SK-N-SH (cell line): ENCODE data around the gene PSPN. TPM values are rescaled to one million over a fixed set of nuclear protein-coding genes. Genes with fewer than 3 reads are reported as not detected.
"Not testable (repeated sequence)": the region's sequence is repeated elsewhere in the genome, so short reads cannot be mapped to it uniquely, and the experiment has no call there.

Experiments used
- CTCF ChIA-PET: fragments of 300-600, 350-600 bp; formaldehyde crosslinking; extraction: SDS; loops from one replicate; lab custom pipeline; 2021; lab: Yijun Ruan, JAX
- POLR2A ChIA-PET: fragments of 350-600 bp; sonication (Branson Sonifier 250); formaldehyde crosslinking; extraction: SDS; loops from one replicate; lab custom pipeline; 2020; ENCODE audit warnings: antibody characterized with exemption, inconsistent platforms; lab: Yijun Ruan, JAX
- DNase-seq: peaks from one replicate; pipeline ENCODE4 v3.0.0; 2012
- H2AFZ ChIP-seq: fragments of 200-600 bp; sonication (generic); 2 replicates; pipeline ENCODE4 v1.8.1; 2016; ENCODE audit warnings: antibody characterized with exemption, mild to moderate bottlenecking, low read depth
- H3F3A ChIP-seq: fragments of 200-600 bp; sonication (generic); replicated peaks from 2 replicates; pipeline ENCODE3; 2016; ENCODE audit warnings: antibody characterized with exemption, mild to moderate bottlenecking; ENCODE audit not compliant: insufficient read depth
- H3K27ac ChIP-seq, 2 experiments: fragments of 200-500 bp in 1 of 2; fragments of 200-600 bp in 1 of 2; sonication (Bioruptor generic) in 1 of 2; sonication (generic), shearing (Covaris generic) in 1 of 2; 2 replicates each; pipeline versions ENCODE4 v1.5.1 to v1.6.1; 2014 to 2016; ENCODE audit warnings: low read depth in 2 of 2, inconsistent platforms in 1 of 2, low read length in 1 of 2, mild to moderate bottlenecking in 1 of 2, mixed read lengths in 1 of 2
- H3K27me3 ChIP-seq: fragments of 200-600 bp; sonication (generic), shearing (Covaris generic); 2 replicates; pipeline ENCODE4 v1.6.1; 2016; ENCODE audit warnings: mixed run types; ENCODE audit not compliant: insufficient read depth
- H3K36me3 ChIP-seq, 2 experiments: fragments of 200-500 bp in 1 of 2; fragments of 200-600 bp in 1 of 2; sonication (Bioruptor generic) in 1 of 2; sonication (generic) in 1 of 2; replicated peaks in 1 of 2; 2 replicates each; pipeline versions ENCODE3 to v1.5.1; 2014 to 2016; ENCODE audit warnings: low read length in 1 of 2, mild to moderate bottlenecking in 1 of 2; ENCODE audit not compliant: insufficient read depth in 2 of 2, control insufficient read depth in 1 of 2
- H3K4me1 ChIP-seq, 2 experiments: fragments of 200-500 bp in 1 of 2; fragments of 200-600 bp in 1 of 2; sonication (Bioruptor generic) in 1 of 2; sonication (generic), shearing (Covaris generic) in 1 of 2; 2 replicates each; pipeline versions ENCODE4 v1.5.1 to v1.6.1; 2014 to 2016; ENCODE audit warnings: low read depth in 1 of 2, low read length in 1 of 2, mixed run types in 1 of 2; ENCODE audit not compliant: insufficient read depth in 2 of 2, control insufficient read depth in 1 of 2
- H3K4me2 ChIP-seq: fragments of 200-600 bp; sonication (generic), shearing (Covaris generic); 2 replicates; pipeline ENCODE4 v1.6.1; 2017; ENCODE audit warnings: mixed run types
- H3K4me3 ChIP-seq, 2 experiments: fragments of 200-500 bp in 1 of 2; fragments of 200-600 bp in 1 of 2; sonication (Bioruptor generic) in 1 of 2; sonication (generic), shearing (Covaris generic) in 1 of 2; 2 replicates each; pipeline versions ENCODE4 v1.5.1 to v1.8.1; 2014 to 2016; ENCODE audit warnings: low read depth in 2 of 2, inconsistent platforms in 1 of 2, low read length in 1 of 2, mild to moderate bottlenecking in 1 of 2, mixed read lengths in 1 of 2, moderate library complexity in 1 of 2
- H3K79me2 ChIP-seq: fragments of 200-600 bp; sonication (generic); 2 replicates; pipeline ENCODE4 v1.8.1; 2017; ENCODE audit warnings: mild to moderate bottlenecking; ENCODE audit not compliant: insufficient read depth
- H3K9ac ChIP-seq: fragments of 200-600 bp; sonication (generic); 2 replicates; pipeline ENCODE4 v1.6.1; 2017; ENCODE audit warnings: mixed run types
- H3K9me2 ChIP-seq: fragments of 200-600 bp; sonication (generic); 2 replicates; pipeline ENCODE4 v1.6.1; 2017; ENCODE audit warnings: mixed run types
- H3K9me3 ChIP-seq: fragments of 200-600 bp; sonication (generic); 2 replicates; pipeline ENCODE4 v1.6.1; 2017; ENCODE audit warnings: mixed run types, mild to moderate bottlenecking, moderate library complexity
- H4K20me1 ChIP-seq: fragments of 200-600 bp; sonication (generic); 2 replicates; pipeline ENCODE4 v1.6.1; 2017; ENCODE audit warnings: mild to moderate bottlenecking, mixed run types; ENCODE audit not compliant: insufficient read depth
- FOXM1 ChIP-seq: IDR thresholded peaks from 2 replicates; pipeline ENCODE4 v1.4.0; 2012; ENCODE audit warnings: low read depth, mild to moderate bottlenecking
- GATA2 ChIP-seq: sonication (generic); formaldehyde crosslinking; IDR thresholded peaks from 2 replicates; pipeline ENCODE4 v1.5.0; 2020; ENCODE audit warnings: mild to moderate bottlenecking, missing genetic modification reagents
- MXI1 ChIP-seq: IDR thresholded peaks from 2 replicates; pipeline ENCODE4 v1.6.1; 2012; ENCODE audit warnings: mild to moderate bottlenecking, low read depth, low read length, improper control_type of control experiment
- NRF1 ChIP-seq: IDR thresholded peaks from 2 replicates; pipeline ENCODE4 v1.6.1; 2012; ENCODE audit warnings: low read depth, mild to moderate bottlenecking, low read length
- RAD21 ChIP-seq: IDR thresholded peaks from 2 replicates; pipeline ENCODE4 v1.6.1; 2012; ENCODE audit warnings: mild to moderate bottlenecking, low read length
- SIN3A ChIP-seq: IDR thresholded peaks from 2 replicates; pipeline ENCODE4 v1.6.1; 2012; ENCODE audit warnings: low read depth, mild to moderate bottlenecking, low read length, moderate library complexity, borderline replicate concordance
- WGBS: methylation state at CpG from one replicate; pipeline ENCODE4 v1.1.6; 2017; ENCODE audit warnings: low lambda C conversion rate; 5-methylcytosine and 5-hydroxymethylcytosine counted together
- polyA plus RNA-seq, 3 experiments: library from polyadenylated mRNA; depleted of rRNA; stranded (reverse); fragments of >200 nt; gene quantifications; 2 replicates each; pipeline ENCODE4 v1.2.3, GENCODE V29; 2012
- TF ChIP-seq, protein P1 (sequence below): IDR thresholded peaks from 2 replicates; pipeline ENCODE4 v1.4.0; 2012; ENCODE audit warnings: low read depth, borderline replicate concordance
- TF ChIP-seq, protein P2 (sequence below): fragments of 150-350 bp; IDR thresholded peaks from 2 replicates; pipeline ENCODE4 v1.6.1; 2017; ENCODE audit warnings: antibody characterized with exemption, low read length, low read depth, borderline replicate concordance

The PSPN gene
- polyA plus RNA-seq, 1 of the 3 experiments (the other 2 are of a cell fraction): 0.59 TPM

DNA sequence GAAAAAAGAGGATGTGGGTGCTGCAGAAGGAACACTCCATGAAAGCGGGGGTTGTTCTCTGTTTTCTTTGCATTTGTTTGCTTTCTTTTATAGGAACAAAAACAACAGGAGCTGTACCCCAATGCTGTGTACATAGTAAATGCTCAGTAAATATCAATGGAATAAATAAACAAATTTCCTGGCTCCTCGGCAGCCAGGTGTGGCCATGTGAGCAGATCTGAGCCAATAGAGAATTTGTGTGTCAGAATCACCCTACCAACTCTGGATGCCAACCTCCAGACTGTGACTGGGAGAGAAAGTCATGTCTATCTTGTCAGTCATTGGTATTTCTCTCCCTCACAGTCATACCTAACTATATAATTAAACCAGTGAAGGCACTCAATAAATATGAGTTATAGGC lies 25.0 kb downstream of the PSPN start:
- DNase-seq: no peak
- Histone ChIP-seq H3K4me1 (no peaks in the 10 kb centered on the region), H2AFZ (no peak overlapping the region), H3K9me2 (no peaks in the 10 kb centered on the region), H4K20me1 (no peaks in the 10 kb centered on the region), H3K36me3 (no peaks in the 10 kb centered on the region), H3F3A (no peaks in the 10 kb centered on the region), H3K79me2 (no peaks in the 10 kb centered on the region), H3K9ac (no peak overlapping the region), H3K27me3 (no peaks in the 10 kb centered on the region; the same call in 1 of the 2 replicates), H3K4me2 (no peak overlapping the region), H3K9me3 (no peaks in the 10 kb centered on the region), H3K27ac (no peak overlapping the region), H3K4me3 (no peak overlapping the region)
- 21% methylated on average over 2 of the region's 2 CpGs for WGBS
- TF ChIP-seq GATA2 (CRISPR knock-in tag): no peak
- POLR2A ChIA-PET: no interaction called here
- CTCF ChIA-PET: no interaction called here

DNA sequence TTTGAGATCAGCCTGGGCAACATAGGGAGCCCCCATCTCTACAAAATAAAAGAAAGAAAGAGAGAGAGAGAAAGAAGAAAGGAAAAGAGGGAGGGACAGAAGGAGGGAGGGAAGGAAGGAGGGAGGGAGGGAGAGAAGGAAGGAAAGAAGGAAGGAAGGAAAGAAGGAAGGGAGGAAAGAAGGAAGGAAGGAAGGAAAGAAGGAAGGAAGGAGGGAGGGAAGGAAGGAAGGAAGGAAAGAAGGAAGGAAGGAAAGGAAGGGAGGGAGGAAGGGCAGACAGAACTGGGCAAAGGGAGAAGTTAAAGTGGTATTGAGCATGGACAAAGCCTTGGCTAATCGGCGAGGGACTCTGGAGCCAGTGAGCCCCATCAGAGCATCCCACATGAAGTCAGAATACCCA lies 26.5 kb downstream of the PSPN start:
- H3K4me3 ChIP-seq, H3K27me3 ChIP-seq, H4K20me1 ChIP-seq, H3F3A ChIP-seq, H3K36me3 ChIP-seq, H3K79me2 ChIP-seq, POLR2A ChIA-PET, H3K9me2 ChIP-seq, H3K27ac ChIP-seq, H3K4me2 ChIP-seq, CTCF ChIA-PET, DNase-seq, H3K9ac ChIP-seq, H3K4me1 ChIP-seq, H3K9me3 ChIP-seq, H2AFZ ChIP-seq: not testable (repeated sequence)
- 13% methylated on average over 2 of the region's 2 CpGs for WGBS

DNA sequence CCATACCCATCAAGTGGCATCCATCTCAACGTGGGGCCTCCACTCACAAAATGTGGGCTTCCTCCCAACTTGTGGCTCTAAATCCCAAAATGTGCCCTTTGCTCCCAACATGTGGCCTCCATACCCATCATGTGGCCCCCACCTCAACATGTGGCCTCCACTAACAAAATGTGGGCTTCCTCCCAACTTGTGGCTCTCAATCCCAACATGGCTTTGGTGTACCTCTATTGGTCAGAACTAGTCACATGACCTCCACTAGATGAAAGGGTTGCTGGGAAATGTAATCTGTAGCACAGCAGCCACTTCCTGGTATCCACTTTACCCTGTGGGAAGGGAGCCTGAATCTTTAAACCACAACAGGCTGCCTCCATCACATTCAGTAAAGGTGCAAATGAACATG lies 32.3 kb downstream of the PSPN start:
- H2AFZ ChIP-seq: no peak overlapping the region
- no peaks in the 10 kb centered on the region for H3K36me3 ChIP-seq
- H3K27ac ChIP-seq: no peak overlapping the region
- no peak overlapping the region for H3K4me2 ChIP-seq
- no peak overlapping the region for H3K4me3 ChIP-seq
- H4K20me1 ChIP-seq: no peaks in the 10 kb centered on the region
- H3K9ac ChIP-seq: no peak overlapping the region
- H3F3A ChIP-seq: no peaks in the 10 kb centered on the region
- H3K4me1 ChIP-seq: no peaks in the 10 kb centered on the region
- 59% methylated on average over 1 of the region's 1 CpG for WGBS
- ChIA-PET POLR2A (no interaction called here), CTCF (no interaction called here)
- no peak for TF ChIP-seq FOXM1
- TF ChIP-seq, protein P1, sequence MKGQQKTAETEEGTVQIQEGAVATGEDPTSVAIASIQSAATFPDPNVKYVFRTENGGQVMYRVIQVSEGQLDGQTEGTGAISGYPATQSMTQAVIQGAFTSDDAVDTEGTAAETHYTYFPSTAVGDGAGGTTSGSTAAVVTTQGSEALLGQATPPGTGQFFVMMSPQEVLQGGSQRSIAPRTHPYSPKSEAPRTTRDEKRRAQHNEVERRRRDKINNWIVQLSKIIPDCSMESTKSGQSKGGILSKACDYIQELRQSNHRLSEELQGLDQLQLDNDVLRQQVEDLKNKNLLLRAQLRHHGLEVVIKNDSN: peak; percentile 33; the same call in 1 of the 2 replicates
- no peak for DNase-seq
- no peaks in the 10 kb centered on the region for H3K9me3 ChIP-seq
- H3K79me2 ChIP-seq: no peaks in the 10 kb centered on the region
- no peaks in the 10 kb centered on the region; the same call in 1 of the 2 replicates for H3K27me3 ChIP-seq
- no peaks in the 10 kb centered on the region for H3K9me2 ChIP-seq

DNA sequence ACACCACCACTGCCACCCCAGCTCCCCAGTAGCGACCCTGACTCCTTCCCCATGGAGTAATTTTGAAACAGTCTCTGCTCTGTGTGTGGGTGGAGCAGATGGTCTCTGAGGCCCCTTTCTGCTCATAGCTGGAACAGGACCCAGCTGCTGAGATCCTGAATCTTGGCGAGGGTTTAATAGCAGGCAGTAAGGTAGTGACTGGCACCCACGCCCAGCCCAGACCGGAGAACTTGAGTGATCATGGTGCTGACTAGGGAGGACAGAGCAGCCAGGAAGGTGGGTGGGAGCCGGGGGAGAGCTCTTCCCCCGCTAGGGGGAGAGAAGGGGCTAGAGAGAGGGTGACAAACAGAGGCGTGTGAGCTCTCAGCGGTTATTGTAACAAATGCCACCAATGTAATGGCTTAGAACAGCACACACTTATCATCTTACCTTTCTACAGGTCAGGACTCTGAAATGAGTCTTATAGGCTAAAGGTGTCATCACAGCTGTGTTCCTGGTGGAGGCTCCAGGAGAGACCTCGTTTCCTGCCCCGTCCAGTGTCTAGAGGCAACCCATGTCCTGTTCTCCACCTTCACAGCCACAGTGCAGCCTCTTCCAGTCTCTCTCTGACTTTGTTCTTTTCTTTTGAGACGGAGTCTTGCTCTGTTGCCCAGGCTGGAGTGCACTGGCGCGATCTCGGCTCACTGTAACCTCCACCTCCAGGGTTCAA lies 35.1 kb downstream of the PSPN start:
- Histone ChIP-seq H3K4me2 (no peak overlapping the region), H3K4me1 (no peaks in the 10 kb centered on the region), H3K36me3 (no peaks in the 10 kb centered on the region), H3K27ac (no peak overlapping the region), H4K20me1 (no peaks in the 10 kb centered on the region), H3F3A (no peaks in the 10 kb centered on the region), H2AFZ (no peak overlapping the region), H3K4me3 (no peak overlapping the region), H3K9ac (no peak overlapping the region), H3K27me3 (no peaks in the 10 kb centered on the region; the same call in 1 of the 2 replicates), H3K9me3 (no peaks in the 10 kb centered on the region), H3K9me2 (no peaks in the 10 kb centered on the region), H3K79me2 (no peaks in the 10 kb centered on the region)
- 32% methylated on average over 14 of the region's 14 CpGs for WGBS
- POLR2A ChIA-PET: no interaction called here
- TF ChIP-seq, protein P2, sequence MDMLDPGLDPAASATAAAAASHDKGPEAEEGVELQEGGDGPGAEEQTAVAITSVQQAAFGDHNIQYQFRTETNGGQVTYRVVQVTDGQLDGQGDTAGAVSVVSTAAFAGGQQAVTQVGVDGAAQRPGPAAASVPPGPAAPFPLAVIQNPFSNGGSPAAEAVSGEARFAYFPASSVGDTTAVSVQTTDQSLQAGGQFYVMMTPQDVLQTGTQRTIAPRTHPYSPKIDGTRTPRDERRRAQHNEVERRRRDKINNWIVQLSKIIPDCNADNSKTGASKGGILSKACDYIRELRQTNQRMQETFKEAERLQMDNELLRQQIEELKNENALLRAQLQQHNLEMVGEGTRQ: no peak
- TF ChIP-seq NRF1 (no peak), SIN3A (no peak), RAD21 (0 out of 2 replicates have a peak, but pooled peaks have one; percentile 4), MXI1 (no peak)
- CTCF ChIA-PET: interaction anchor here (1.3 kb wide), 1 partner anchor 122 kb away, joined by 4 read pairs; no protein-coding TSS in a partner anchor
- DNase-seq: no peak
